ENCODE results near the gene MPRIP.

- no peak for TF ChIP-seq POLR2AphosphoS5 (IDR thresholded peaks at IDR 0.05; ENCODE audit: low read depth, low read length)
- TF ChIP-seq TAF1 (IDR thresholded peaks at IDR 0.05; ENCODE audit: borderline replicate concordance, insufficient read depth, low read length), result no peak
- TF ChIP-seq SIN3A (IDR thresholded peaks at IDR 0.05; ENCODE audit: borderline replicate concordance, insufficient read depth, low read length), result no peak
- TF ChIP-seq REST (IDR thresholded peaks at IDR 0.05; ENCODE audit: insufficient read depth in 1 of 2, low read depth in 2 of 2, low read length in 2 of 2), result no peak
Observed at GRCh38 chr17:17091856-17092756, 49.8 kb downstream of the MPRIP start.
